Peyer's patch (tissue), 4 donors: ENCODE measurements around the gene BHLHE40.
"Not testable (repeated sequence)": the region's sequence is repeated elsewhere in the genome, so short reads cannot be mapped to it uniquely, and the experiment has no call there.

ENCODE experiments used
- CTCF ChIP-seq, 6 experiments: fragments of 450-650 bp in 4 of 6; fragments of 200-600 bp in 2 of 6; sonication (generic) in 1 of 6; IDR thresholded peaks; one replicate each; pipeline ENCODE4 v1.5.1; 2017 to 2019; ENCODE audit warnings: antibody characterized with exemption in 6 of 6, mild to moderate bottlenecking in 3 of 6, moderate library complexity in 1 of 6
- POLR2A ChIP-seq, 2 donors: fragments of 450-650 bp; IDR thresholded peaks; one replicate each; pipeline ENCODE4 v1.5.1; 2017; ENCODE audit warnings: antibody characterized with exemption in 2 of 2, mild to moderate bottlenecking in 2 of 2, moderate library complexity in 2 of 2

DNA sequence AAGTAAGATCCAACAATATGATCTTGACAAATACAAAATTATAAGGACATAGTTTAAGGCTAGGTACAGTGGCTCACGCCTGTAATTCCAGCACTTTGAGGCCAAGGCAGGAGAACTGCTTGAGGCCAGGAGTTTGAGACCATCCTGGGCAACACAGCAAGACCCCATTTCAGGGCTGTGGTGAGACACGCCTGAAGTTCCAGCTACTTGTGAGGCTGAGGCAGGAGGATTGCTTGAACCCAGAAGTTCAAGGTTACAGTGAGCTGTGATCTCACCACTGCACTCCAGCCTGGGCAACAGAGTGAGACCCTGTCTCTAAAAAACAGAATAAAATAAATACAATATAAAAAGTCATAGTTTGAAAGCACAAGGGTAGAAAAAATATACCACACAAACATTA is 17.4 kb upstream of the BHLHE40 start:
- not testable (repeated sequence) for TF ChIP-seq CTCF, POLR2A (IDR thresholded peaks at IDR 0.05)
